Measurements from ENCODE around the gene FADS1.

DNA sequence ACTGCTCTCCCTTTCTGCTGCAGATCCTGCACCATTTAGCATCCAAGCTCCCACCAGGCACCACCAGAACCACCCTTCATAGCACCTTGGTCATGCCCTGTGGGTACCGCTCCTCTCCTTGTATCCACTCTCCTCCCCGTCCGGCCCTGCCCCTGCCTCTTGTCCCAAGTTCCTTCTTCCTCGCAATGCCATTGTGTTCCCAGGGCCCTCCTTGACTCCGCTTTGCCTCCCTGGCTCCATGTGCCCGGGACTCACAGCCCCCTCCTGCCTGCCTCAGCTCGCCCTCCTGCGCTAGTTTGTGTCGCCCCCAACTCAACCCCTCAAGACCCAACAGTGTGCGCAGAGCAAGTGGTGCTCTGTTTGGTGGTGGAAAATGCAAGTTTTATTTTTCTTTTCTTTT, 22.1 kb upstream of the FADS1 start:
- TF ChIP-seq, protein P1, sequence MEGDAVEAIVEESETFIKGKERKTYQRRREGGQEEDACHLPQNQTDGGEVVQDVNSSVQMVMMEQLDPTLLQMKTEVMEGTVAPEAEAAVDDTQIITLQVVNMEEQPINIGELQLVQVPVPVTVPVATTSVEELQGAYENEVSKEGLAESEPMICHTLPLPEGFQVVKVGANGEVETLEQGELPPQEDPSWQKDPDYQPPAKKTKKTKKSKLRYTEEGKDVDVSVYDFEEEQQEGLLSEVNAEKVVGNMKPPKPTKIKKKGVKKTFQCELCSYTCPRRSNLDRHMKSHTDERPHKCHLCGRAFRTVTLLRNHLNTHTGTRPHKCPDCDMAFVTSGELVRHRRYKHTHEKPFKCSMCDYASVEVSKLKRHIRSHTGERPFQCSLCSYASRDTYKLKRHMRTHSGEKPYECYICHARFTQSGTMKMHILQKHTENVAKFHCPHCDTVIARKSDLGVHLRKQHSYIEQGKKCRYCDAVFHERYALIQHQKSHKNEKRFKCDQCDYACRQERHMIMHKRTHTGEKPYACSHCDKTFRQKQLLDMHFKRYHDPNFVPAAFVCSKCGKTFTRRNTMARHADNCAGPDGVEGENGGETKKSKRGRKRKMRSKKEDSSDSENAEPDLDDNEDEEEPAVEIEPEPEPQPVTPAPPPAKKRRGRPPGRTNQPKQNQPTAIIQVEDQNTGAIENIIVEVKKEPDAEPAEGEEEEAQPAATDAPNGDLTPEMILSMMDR (IDR thresholded peaks at IDR 0.05), result no peak
- TF ChIP-seq POLR2A (IDR thresholded peaks at IDR 0.05), result no peak

Measured in testis (tissue), 2 donors.